Muscle of back (tissue), 13 donors: ENCODE results near the gene VAMP4. TPM values are rescaled to one million over a fixed set of nuclear protein-coding genes. Genes with fewer than 3 reads are reported as not detected.

Experiments used
- DNase-seq, 3 donors: peaks; one replicate each; pipeline versions ENCODE4 v3.0.0 to v3.0.0-alpha.2; 2013
- long read RNA-seq, 9 donors: transcript quantifications; one replicate each; lab custom pipeline, GENCODE V29; 2026
- polyA plus RNA-seq, 10 donors: library from polyadenylated mRNA; unstranded; fragments of 120-200 nt; gene quantifications; one replicate each; pipeline ENCODE4 v1.2.1, GENCODE V29; 2013; ENCODE audit not compliant: insufficient read length in 10 of 10

VAMP4 gene
- polyA plus RNA-seq, result 10 to 100 TPM in 7 of 10 donors, 1 to 10 TPM in 3; 7.9 to 14.3 (median 11.1) TPM
- long read RNA-seq, donor 1, full-length matches to known transcripts, result 2 of 2 reads
- long read RNA-seq, donor 1, partial matches to known transcripts, result 0 of 2 reads
- long read RNA-seq, donor 1, other reads (novel, unspliced or antisense), result 0 of 2 reads
- long read RNA-seq, donor 2, full-length matches to known transcripts, result 3 of 3 reads
- long read RNA-seq, donor 2, partial matches to known transcripts, result 0 of 3 reads
- long read RNA-seq, donor 2, other reads (novel, unspliced or antisense), result 0 of 3 reads
- long read RNA-seq, donor 3, result 0 reads
- long read RNA-seq, donor 4, partial matches to known transcripts, result 0 of 2 reads
- long read RNA-seq, donor 4, other reads (novel, unspliced or antisense), result 0 of 2 reads
- long read RNA-seq, donor 5, full-length matches to known transcripts, result 2 of 2 reads
- long read RNA-seq, donor 5, partial matches to known transcripts, result 0 of 2 reads
- long read RNA-seq, donor 5, other reads (novel, unspliced or antisense), result 0 of 2 reads
- long read RNA-seq, donor 6, full-length matches to known transcripts, result 8 of 8 reads
- long read RNA-seq, donor 6, partial matches to known transcripts, result 0 of 8 reads
- long read RNA-seq, donor 6, other reads (novel, unspliced or antisense), result 0 of 8 reads
- long read RNA-seq, donor 7, full-length matches to known transcripts, result 3 of 3 reads
- long read RNA-seq, donor 7, partial matches to known transcripts, result 0 of 3 reads
- long read RNA-seq, donor 7, other reads (novel, unspliced or antisense), result 0 of 3 reads
- long read RNA-seq, donor 8, full-length matches to known transcripts, result 2 of 2 reads
- long read RNA-seq, donor 8, partial matches to known transcripts, result 0 of 2 reads
- long read RNA-seq, donor 8, other reads (novel, unspliced or antisense), result 0 of 2 reads
- long read RNA-seq, donor 9, result 0 reads

DNA sequence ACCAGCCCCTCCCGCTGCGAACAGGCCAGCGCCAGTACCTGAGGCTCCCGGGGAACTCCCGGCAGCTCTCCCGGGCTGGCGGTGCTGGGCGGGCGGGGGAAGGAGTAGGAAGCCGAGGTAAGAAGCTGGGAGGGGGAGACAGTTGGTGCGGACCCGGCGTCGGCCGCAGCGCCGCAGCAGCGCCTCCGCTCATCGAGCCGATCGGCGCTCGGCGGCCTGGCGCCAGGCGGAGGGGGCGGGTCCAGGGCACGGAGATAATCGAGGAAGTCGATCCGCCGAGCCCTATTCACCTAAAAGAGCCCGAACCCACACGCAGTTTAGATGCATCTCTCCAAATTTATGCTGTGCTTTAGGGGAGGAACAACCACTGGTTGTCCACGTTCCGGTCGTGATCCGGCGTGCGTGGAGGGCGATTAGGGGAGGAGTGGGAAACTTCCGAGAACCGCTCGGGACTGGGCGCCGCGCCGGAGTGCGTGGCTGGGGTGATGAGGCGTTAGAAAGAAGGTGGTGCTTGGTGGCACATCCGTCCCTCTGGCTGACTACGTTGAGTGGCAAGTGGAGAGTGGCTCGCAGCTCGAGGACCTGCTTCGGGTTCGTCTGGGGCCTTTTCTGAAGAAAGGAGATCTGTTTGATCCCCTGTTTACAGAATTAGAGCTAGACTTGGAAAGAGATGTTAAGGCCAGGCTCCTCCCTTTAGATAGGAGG lies at the start of gene VAMP4:
TSS of gene VAMP4 (minus strand) at position 194 of the 705 bp plus-strand sequence. CDS start 3,651 bp downstream, outside the sequence.
- peak; percentile 87 to 98 (median 95) for DNase-seq

- DNase-seq, result no peak
These were observed 48.5 kb upstream of the VAMP4 start for GRCh38 chr1:171790318-171790717.

DNA sequence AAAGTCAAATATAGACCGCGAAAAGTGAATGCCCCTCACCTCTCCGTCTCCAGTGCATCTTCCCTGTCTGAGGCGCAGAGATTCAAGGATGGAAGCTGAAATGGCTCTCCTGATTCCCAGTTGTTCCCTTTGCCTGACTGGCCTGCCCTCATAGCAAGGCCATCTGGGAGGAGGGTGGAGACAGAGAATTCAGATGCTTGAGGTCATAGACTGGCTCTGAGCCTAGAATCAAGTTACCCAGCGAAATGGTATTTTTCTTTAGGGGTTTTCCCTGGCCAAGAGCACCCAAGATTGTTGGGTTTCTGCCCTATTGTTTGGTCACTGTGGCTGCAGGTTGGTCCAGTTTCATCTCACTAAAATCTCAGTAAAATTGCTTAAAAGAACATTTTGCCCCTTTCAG lies 46.8 kb upstream of the VAMP4 start:
- no peak for DNase-seq

GRCh38 chr1:171787686-171788480 lies 46.0 kb upstream of the VAMP4 start:
- no peak for DNase-seq

GRCh38 chr1:171786534-171786933 lies 44.7 kb upstream of the VAMP4 start:
- DNase-seq, result no peak

GRCh38 chr1:171785766-171786165 lies 43.9 kb upstream of the VAMP4 start:
- DNase-seq, result no peak

DNA sequence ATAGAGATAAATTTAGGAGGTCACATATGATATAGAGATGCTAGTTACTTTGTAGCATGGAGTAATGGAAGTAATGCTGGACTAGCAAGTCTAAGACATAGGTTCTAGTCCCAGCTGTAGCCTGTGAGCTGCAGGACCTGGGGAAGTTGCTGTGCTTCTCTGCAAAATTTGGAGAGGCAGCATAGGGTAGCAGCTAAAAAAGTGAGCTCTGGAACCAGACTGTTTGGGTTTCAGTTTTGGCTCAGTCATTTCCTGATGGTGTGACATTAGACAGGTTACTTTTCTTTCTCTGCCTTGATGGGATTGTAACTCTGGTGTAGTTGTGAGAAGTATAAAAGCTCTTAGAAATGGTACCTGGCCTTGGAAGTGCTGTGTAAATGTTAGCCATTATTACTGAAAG lies 42.9 kb upstream of the VAMP4 start:
- no peak for DNase-seq

DNA sequence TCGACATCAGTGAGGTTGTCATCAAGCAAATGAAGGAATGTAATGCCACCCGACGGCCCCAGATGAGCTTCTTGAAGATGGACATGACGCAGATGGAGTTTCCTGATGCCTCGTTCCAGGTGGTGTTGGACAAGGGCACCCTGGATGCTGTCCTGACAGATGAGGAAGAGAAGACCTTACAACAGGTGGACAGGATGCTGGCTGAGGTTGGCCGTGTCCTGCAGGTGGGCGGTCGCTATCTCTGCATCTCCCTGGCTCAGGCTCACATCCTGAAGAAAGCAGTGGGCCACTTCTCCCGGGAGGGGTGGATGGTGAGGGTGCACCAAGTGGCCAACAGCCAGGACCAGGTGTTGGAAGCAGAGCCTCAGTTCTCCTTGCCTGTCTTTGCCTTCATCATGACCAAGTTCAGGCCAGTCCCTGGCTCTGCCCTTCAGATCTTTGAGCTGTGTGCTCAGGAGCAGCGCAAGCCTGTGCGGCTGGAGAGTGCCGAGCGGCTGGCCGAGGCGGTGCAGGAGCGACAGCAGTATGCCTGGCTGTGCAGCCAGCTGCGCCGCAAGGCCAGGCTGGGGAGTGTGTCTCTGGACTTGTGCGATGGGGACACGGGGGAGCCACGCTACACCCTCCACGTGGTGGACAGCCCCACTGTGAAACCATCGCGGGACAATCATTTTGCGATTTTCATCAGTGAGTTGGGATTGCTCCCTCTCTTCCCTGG lies 42.1 kb upstream of the VAMP4 start:
- DNase-seq, result no peak

DNA sequence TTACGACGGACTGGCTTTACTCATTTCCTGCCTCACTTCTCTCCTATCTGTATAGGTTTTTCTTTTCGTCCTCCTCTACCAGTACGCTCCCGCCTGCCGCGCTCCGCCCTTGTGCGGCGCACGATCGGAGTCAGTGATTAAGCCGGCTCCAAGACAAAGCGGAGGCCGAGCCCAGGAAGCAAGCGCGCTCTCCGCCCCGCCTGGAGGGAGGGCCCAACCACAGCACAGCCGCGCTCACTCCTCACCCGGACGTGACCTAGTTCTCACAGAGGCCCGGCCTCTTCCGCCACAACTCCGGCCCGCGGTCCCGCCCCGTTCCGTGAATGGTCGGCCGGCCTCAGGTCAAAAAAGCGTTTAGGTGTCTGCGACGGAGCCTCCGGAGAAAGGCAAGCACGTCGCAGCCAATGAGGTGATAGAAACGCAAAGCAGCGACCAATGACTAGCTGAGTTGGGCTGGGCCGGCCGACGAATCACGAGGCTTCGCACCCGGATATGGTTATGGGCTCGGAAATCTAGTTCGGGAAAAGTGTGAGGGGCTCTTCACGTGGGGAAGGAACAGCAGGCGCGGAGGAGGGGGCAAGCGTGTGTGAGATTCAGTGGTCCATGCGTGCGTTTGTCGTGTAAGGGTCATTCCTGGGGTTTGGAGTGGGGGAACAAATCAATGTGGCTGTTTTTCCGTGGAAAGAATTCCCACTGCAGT lies 39.5 kb upstream of the VAMP4 start, which contains the start of gene METTL13:
TSS of gene METTL13 (plus strand) at position 485 of the 700 bp plus-strand sequence. CDS start 308 bp downstream, outside the sequence.
- DNase-seq, result peak; percentile 99 to 100 (median 99)

DNA sequence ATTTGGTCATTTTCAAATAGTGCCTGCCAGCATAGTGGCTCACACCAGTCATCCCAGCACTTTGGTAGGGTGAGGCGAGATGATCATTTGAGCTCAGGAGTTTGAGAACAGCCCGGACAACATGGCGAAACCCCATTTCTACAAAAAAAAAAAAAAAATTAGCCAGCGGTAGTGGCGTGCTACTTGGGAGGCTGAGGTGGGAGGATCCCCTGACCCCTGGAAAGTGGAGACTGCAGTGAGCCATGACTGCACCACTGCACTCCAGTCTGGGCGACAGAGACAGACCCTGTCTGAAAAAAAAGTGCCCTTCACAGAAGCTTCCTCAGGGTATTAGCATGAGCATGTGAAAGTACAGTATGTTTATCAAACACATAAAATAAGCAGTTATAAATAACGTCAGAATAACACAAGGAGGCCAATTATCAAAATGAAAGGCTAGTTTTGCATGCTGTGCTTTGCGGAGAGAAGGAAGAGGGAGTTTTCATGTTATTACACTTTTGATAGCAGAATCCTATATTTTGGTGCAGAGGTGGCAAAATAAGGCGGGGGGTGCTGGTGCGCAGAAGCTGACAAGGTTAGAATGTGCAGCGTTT lies 38.8 kb upstream of the VAMP4 start:
- DNase-seq, result no peak

- no peak for DNase-seq
These were observed 30.4 kb upstream of the VAMP4 start for GRCh38 chr1:171772312-171772711.

GRCh38 chr1:171769754-171770153 lies 27.9 kb upstream of the VAMP4 start:
- no peak for DNase-seq

DNA sequence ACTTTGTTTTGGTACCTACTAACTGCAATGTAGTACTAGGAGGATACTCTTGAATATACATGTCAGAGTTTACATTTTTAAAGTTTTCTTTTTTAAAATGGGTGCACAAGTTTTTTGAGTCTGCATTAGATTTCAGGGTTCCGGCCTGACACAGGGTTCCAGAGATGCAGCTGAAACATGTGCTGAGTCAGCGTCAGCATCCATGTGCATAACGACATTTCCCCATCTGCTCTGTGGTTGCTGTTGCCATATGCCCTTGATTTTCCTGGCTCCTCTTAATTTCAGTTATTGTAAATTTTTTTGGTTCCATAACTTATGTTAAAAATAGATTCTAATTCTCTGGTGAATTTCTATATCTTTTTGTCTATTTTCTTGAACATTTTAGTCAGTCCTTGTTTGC lies 27.3 kb upstream of the VAMP4 start:
- DNase-seq, result no peak

DNA sequence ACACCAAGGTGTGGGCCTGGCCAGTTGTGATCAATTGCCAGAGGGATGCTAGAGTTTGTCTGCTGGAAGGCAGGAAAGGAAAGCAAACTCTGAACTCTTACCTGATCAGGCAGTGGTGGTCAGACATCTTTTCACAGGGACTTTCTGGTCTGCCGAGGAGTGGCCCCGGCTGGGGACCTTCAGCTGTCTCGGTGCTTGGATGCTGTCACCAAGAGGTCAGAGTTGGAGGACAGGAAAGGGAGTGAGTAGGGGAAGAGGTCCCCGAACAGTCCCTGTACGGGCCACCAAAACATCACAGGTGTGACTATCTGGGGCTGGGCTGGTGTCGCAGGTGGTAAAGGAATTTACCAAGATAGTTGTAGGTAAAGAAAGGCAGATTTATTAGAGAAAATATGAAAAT lies 21.9 kb upstream of the VAMP4 start:
- DNase-seq, result no peak

- no peak for DNase-seq
These were observed 20.3 kb upstream of the VAMP4 start for GRCh38 chr1:171762143-171762563.

DNA sequence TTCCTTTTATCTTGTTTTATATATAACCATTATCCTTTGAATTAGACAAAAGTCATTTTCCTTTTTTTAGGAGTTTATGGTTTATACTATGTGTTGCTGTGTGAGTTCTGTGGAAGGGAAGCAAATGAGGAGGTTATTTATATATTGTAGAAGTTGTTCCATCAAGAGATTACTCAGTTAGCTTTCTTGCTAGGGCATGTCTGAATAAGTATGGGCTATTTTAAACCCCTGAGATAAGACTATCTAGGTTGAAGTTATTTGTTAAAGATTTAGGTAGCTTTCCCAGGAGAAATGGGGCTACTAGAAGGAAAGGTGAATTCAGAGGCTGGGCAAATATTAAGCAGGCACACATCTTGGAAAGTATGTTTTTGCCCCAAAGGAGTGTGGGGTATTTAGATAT lies 16.1 kb upstream of the VAMP4 start:
- no peak for DNase-seq

DNA sequence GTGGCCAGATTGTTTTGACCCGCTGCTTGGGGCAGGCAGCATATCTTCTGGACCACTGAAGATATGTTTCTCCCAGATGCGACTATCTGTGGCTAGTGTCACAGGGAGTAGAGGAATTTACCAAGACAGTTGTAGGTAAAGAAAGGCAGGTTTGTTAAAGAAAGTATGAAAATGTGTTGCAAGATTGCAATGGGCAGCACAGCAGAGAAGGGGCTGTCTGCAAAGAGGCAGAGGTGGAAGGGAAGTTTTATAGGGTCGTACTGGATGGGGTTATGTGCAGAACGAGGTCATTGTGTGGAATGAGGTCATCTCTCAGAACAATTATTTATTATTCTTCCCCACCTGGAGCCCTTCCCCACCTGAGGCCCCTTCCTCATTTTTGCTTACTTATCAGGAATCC lies 15.0 kb upstream of the VAMP4 start:
- no peak for DNase-seq

GRCh38 chr1:171754971-171755370 lies 13.1 kb upstream of the VAMP4 start:
- DNase-seq, result no peak

- peak in 1 of 3 donors; percentile 18 for DNase-seq
These were observed 12.5 kb upstream of the VAMP4 start for GRCh38 chr1:171754353-171754705.
